Hepatic stellate cell (primary cell): ENCODE data around the gene AGAP5.
A peak's percentile ranks its signal among the peaks of the same experiment; 100 is the strongest.
"Not testable (repeated sequence)": the region's sequence is repeated elsewhere in the genome, so short reads cannot be mapped to it uniquely, and the experiment has no call there.

Experiments used
- DNase-seq: peaks from one replicate; pipeline ENCODE4 v3.0.0; 2011; ENCODE audit warnings: low spot score

The AGAP5 gene

DNA sequence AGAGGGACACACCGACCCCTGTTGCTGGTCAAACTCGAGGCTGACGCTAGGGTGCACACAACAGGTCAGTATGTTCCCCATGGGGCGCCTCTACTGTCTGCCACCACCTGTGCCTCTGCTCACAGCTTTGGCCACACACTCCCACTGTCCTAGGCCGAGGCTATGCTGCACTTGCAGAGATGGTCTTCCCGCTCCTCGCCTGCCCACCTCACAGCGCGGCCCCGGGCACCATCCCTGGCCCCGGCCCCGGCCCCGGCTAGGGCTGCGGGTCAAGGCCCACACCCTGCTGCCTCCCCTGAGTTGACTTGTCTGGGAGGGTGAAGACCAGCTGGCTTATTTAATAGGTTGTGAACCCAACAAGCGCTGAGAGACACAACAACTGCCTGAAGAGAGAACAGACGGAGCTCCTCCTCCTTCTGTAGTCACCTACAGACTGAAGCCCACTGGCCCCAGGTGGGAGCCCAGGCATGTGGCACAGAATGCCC lies at the start of gene AGAP5:
Gene AGAP5 (minus strand): TSS at position 435 of the 485 bp plus-strand sequence. CDS start 354 bp downstream, at position 81.
- DNase-seq, result not testable (repeated sequence)

DNA sequence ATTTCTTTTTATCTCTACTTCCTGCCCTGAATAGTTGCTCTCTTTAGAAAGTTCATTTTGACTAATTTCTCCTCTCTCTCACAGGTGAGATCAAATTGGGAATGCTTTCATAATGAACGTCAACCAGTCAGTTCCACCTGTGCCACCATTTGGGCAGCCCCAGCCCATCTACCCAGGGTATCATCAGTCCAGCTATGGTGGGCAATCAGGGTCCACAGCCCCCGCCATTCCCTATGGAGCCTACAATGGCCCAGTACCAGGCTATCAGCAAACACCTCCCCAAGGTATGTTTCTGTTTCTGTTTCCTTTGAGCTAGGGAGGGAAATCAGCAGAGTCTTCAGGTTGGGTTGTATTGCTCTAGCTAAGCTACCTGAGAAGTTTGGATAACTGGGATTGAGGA lies 48.8 kb upstream of the AGAP5 start:
- DNase-seq, result no peak

DNA sequence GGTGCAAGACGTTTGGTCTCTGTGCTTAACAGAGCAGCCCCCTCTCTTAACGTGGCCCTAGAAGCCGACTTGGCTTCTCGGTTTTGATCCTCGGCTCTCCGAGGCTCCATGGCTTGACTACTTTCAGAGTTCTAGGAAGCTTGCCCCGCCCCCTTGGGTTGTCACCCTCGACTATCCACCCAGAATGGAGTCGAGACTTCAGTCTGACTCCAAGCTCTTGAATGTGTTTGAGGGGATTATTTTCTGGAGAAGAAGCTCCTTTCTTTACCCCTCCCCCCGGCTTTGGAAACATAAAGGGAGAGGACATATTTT lies 46.7 kb upstream of the AGAP5 start:
- DNase-seq, result peak; percentile 64

DNA sequence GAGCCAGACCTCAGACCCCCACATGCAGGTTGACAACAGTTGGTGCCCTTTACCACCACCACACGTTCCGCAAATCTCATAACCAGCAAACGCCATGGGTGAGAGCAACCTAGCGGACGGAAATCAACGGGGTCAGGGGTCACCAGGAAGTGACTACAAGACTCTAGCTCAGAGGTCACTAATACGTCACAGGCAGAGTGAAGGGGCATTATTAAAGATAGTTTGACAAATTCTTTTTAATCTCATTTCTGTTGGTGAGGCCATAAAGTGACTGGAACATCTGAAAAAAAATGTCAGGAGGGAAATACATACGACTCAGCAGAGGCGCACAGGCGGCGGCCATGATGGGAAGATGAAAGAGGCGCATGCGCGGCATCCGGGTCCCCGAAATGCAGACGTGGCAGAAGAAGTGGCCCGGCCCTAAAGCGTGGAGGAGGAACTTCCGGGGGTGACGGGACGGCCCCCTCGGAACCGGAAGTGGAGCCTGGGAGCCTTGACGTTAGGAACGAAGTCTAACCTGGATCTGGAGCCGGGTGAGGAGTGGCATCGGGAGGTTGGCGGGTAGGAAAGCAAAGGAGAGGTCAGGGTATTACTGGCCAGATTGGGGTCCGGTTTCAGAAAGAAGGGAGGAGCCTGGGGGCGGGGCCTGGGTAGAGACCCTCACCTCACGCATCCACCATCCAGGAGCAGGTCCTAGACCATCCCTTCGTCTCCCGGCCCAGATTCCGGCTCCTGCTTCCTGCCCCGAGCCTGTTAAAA lies 46.2 kb upstream of the AGAP5 start, which contains the start of gene SEC24C:
Gene SEC24C (plus strand): TSS at position 468 of the 759 bp plus-strand sequence. CDS start 2,461 bp downstream, outside the sequence.
- peak; percentile 93 for DNase-seq

DNA sequence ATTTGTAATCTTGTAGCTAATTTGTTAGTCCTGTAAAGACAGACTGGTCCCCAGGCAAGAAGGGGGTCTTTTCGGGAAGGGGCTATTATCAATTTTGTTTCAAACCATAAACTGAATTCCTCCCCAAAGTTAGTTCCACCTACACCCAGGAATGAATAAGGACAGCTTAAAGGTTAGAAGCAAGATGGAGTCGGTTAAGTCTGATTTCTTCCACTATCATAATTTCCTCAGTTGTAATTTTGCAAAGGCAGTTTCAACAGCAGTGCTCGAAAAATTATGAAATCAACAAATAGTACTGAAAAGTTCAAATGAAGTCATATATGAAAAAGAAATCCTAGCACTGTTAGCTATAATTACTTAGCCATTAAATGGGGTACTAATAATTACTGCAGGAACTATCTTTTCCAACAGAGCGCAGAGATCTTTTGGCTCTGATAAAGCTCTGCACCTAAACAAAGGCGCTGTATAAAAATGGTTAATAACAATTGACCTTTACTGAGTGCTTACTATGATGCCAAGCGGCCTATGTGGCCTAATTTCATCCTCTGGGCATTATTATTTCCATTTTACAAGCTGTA lies 45.5 kb upstream of the AGAP5 start:
- no peak for DNase-seq

DNA sequence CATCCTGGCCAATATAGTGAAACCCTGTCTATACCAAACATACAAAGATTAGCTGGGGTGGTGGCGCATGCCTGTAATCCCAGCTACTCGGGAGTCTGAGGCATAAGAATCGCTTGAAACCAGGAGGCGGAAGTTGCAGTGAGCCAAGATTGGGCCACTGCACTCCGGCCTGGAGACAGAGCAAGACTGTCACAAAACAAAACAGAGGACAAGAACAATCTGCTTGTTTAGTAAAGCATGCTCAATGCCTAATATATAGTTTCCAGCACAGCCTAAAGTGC lies 44.5 kb upstream of the AGAP5 start:
- DNase-seq, result no peak

DNA sequence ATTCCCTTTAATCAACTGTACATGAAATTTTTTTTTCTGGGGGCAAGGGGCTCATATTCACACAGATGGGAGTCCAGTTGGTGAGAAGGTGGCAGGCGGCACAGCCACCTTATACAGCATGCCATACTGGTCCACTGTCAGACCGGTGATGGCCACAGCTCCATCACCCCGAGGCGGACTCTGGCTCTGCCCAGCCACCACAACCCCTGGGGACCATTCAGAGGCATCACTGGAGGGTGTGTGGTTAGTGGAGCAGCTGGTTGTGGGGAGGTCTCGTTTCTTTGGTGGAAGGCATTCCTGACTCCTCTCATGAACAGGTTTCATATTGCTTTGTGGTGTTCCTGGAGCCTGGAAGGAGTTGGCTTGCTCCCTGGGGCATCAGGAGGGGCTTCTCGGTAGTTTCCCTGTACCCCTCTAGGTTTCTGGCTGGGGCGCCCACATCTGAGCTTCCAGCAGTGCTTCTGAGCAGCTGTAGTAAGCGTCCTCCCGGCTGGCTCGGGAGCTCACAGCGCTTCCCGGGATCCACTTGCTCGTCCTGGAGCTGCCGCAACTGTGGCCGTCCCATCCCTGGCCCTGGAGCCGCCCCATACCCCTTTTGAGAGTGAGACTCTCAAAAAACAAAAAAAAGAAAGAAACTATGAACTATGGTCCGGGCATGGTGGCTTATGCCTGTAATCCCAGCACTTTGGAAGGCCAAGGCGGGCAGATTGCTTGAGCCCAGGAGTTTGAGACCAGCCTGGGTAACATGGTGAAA lies 42.8 kb upstream of the AGAP5 start:
- DNase-seq, result not testable (repeated sequence)

DNA sequence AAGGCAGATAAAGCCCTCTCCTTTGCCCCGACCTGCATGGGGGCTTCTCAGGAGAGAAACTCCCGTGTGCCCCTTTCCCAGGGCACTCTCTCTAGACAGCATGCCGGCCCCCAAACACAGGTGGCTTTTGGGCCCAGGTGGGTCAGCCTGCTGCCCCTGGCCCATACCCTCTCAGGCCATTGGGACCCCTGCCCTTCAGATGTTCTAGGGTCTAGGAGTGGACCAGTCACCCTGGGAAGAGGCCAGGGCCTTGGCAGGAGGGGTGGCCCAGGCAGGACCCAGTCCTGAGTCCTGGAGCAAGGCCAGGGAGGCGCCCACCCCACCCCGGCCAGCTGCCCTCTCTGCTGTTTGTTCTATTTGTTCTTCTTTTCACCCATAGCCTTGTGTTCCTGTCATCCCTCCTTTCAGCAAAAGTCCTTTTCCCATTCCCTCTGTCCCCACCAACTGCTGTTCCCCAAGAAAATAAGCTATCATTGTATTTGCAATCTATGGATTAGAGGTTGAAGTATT lies 36.9 kb upstream of the AGAP5 start:
- no peak for DNase-seq

DNA sequence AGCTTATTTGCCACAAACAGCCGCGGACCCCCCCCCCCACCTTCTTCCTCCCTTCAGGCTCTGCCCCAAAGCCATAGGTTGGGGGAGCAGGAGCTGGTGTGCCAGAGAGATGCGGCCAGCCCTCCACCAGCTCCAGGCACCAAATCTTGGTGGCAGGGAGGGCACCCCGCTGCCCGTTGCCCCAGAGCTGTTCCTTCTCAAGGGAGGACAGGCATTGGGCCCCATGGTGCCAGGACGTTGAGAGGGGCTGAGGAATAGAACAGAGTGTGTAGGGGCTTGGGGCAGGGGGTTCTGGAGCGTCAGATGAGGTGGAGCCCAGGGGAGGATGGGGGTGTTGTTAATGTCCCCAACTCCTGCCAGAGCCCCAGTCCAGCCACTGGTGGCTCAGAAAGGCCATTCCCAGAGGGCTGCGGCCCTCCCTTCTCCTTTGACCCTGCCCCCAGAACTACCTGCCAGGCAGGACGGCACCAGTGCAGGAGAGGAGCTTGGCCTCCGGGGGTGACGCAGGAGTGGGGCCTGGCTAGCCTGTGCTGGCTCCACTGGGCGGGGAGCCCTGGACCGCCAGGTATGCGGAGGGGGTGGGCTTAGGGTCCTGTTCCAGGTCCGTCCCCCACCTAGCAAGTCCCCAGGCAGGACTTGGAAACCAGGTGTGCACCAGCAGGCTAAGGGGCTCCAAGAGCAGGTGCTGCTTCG lies 36.3 kb upstream of the AGAP5 start:
- DNase-seq, result no peak

DNA sequence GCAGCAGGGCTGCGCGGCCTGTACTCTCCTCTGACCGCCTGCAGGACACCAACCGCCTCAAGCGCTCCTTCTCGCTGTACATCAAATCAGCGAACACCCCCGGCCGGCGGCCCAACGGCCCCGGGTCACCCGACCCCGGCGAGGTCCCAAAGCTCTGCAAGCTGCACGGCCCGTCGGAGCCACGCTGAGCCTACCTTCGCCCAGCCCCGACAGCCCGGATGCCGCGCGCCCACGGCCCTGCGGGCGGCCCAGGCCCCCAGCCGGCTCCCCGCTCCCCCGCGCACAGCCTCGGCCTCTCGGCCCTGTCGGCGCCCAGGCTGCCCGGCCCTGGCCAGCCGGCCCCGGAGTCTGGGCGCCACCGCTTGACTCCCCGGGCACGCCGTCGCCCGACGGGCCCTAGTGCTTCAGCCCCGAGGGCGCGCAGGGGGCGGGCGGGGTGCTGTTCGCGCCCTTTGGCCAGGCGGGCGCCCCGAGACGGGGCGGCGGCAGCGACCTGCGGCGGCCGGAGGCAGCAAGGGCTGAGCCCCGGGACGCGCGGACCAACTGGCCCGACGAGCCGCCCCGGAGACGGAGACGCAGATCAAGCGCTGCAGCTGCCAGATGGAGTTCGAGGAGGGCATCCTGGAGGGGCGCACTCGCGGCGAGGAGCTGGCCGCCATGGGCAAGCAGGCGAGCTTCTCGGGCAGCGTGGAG lies 35.2 kb upstream of the AGAP5 start:
- no peak for DNase-seq

DNA sequence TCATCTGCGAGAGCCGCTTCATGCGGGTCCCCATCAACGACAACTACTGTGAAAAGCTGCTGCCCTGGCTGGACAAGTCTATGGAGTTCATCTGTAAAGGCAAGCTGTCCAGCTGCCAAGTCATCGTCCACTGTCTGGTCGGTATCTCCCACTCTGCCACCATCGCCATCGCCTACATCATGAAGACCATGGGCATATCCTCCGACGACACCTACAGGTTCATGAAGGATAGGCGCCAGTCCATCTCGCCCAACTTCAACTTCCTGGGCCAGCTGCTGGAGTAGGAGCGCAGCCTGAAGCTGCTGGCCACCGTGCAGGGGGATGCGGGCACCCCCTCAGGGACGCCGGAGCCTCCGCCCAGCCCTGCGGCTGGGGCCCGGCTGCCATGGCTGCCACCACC lies 34.5 kb upstream of the AGAP5 start:
- DNase-seq, result no peak

DNA sequence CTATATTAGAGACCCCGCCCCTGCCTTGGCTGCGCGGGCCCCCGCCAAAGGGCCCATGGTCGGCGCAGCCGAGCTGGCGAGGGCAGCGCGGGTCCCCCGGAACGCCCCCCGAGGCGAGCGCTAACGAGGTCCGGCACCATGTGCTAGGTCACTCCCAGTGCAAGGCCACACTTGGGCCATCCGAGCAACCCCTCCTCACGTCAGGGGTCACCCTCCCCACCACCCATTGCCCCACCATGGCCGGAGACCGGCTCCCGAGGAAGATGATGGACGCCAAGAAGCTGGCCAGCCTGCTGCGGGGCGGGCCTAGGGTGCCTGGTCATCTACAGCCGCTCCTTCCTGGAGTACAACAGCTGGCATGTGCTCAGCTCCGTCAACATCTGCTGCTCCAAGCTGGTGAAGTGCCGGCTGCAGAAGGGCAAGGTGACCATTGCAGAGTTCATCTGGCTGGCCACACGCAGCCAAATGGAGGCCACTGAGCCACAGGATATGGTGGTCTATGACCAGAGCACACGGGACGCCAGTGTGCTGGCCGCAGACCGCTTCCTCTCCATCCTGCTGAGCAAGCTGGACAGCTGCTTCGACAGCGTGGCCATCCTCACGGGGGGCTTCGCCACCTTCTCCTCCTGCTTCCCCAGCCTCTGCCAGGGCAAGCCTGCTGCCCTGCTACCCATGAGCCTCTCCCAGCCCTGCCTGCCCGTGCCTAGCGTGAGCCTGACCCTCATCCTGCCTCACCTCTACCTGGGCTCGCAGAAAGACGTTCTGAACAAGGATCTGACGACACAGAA lies 33.9 kb upstream of the AGAP5 start:
- no peak for DNase-seq

DNA sequence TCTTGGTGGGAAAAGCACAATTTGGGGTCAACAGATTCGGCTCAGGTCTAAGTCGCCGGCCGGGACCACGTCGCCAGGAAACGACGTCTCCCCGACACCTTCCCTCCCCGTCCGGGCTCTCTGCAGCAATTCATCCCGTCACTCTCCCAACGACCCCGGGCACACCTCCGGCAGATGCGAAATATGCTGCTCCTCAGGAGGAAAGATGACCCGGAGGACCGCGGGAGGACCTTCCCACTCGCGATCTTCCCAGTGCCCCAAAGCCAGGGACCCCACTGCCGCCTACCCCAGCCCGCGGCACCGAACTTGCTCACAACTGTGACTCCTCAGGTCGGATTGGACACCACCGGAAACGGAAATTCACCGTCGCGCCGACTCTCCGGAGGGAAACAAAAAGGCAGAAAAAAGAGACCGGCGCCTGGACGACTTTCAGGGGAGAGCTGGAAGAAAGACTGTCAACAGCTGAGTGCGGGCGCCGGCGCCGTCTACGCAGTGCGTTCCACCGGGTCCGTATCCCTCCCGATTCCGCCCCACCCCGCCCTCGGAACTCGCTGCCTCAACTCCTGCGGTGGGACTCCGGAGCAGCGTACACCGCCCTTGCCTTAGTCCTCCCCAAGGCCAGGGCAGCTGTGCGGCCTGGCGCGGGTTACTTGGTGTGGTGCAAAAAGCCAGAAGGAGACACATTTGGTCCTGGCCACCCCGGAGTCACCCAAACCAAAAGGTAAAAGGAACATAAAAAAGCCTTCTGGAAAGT lies 32.4 kb upstream of the AGAP5 start:
- peak; percentile 78 for DNase-seq

DNA sequence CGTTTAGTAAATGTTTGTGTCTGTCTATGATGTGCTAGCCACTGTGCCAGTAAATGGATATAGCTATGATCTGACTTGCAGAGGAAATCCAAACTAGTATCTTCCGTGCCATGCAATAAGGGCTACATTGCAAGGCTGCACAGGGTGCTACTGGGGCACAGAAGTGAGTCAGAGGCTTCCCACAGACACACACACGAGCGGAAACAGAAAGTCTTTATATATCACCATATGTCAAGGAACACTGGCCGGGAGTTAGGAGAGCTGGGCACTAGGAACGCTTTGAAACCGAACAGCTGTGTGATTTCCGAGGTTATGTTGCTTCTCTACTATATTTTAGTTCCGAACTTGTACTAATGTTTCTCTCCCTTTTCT lies 31.9 kb upstream of the AGAP5 start:
- not testable (repeated sequence) for DNase-seq

DNA sequence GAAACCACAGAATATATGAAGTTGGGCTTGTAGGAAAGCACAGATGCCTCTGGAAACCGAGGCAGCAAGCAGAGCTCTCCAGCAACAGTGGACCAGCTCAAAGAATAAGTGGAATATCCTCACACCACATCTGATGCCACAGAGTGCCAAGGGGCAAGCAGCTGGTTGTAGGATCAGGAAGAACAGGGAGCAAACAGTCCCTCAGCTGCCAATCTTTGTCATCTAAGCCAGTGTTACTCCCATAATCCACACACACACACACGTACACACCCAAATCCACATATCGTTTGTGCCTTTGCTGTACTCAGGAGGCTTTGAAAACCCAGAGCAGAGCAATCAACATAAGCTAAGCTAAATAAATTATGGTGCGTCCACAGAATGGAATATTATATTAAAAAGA lies 25.6 kb upstream of the AGAP5 start:
- DNase-seq, result no peak

DNA sequence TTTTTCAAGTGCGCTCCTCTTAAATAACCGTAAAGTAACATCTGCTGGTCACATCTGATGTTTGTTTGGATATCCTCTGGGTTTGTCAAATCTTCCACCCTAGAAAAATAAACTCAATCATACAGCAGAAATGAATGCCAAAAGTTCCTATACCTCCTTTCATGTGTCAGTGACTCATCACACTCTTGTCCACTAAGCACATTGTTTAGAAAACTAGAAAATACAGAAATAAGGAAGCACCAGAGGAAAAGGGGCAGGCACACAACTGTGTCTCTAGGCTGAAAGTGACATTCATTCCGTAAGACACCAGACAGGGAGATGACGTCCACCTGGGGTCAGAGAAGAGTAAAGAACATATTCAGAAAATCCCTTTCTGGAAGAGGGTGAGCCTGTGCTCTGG lies 22.7 kb upstream of the AGAP5 start:
- DNase-seq, result not testable (repeated sequence)

DNA sequence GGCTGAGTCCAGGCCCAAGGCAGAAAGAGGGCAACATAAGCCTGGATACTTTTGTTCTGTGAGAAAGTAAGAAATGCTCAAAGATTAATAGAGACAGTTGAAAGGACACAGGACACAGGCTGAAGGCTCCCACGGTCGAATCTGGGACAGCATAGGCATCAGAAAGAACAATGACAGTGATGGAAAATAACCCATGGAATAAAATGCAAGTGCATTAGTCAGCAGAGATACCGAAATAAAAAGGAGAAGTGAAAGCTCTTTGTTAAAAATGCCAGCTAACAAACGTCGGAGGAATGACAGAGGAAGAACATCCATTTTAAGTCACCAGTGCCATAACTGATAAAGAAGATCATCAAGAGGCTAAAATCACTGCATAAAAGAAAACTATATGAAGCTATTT lies 19.6 kb upstream of the AGAP5 start:
- no peak for DNase-seq

DNA sequence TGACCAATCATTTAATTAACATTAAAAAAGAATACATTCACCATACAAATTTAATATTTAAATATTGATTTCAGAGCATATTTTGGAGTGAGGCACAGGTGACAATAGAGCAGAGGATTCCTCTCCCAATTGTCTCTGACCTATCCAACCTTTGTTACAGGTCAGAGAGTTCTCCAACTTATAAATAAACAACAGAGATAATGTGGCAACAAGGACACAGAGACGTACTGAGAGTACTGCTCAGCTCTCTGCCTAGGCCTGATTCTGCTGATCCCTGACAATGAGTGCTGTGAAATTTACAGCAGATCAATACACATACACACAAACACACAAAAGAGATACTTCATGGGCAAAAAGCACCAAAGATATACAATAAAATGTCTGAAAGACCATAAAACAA lies 18.3 kb upstream of the AGAP5 start:
- no peak for DNase-seq

DNA sequence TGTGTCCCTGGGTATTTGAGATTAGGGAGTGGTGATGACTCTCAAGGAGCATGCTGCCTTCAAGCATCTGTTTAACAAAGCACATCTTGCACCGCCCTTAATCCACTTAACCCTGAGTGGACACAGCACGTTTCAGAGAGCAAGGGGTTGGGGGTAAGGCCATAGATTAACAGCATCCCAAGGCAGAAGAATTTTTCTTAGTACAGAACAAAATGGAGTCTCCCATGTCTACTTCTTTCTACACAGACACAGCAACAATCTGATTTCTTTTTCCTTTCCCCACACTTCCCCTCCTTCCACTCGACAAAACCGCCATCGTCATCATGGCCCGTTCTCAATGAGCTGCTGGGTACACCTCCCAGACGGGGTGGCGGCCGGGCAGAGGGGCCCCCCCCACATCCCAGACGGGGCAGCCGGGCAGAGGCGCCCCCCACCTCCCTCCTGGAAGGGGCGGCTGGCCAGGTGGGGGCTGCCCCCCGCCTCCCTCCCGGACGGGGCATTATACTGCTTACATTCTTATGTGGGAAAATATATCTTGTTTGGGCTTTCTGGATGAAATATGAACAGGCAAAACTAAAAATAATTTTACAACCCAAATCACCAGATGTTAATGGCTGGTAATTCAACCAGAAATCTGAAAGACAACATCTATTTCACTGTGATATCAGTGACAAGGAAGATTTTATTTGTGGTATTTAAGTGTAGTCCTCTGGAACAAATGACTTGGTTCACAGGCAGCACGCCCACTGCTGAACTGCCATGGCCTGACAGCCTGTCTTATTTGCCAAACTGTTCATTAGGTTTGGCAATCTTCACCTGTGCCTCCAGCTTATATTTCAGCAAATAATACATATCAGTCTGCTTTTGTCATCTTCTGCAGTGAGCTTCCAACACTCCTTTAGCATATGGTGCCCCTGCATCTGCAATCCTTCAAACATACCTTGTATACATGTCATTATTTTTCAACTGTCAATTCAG lies 17.6 kb upstream of the AGAP5 start:
- DNase-seq, result not testable (repeated sequence)
